Endothelial cell of umbilical vein (primary cell): ENCODE results near the gene RALB.

ENCODE experiments used
- CTCF ChIP-seq, 2 donors: IDR thresholded peaks; 1 replicate in 1 of 2; 2 replicates in 1 of 2; pipeline ENCODE4 v1.5.1; 2011; ENCODE audit warnings: low read length in 2 of 2, mild to moderate bottlenecking in 2 of 2, moderate library complexity in 2 of 2, control low read depth in 1 of 2, inconsistent platforms in 1 of 2, low read depth in 1 of 2; ENCODE audit not compliant: insufficient read depth in 1 of 2; ENCODE audit errors: extremely low read depth in 1 of 2
- MAX ChIP-seq: IDR thresholded peaks from 2 replicates; pipeline ENCODE4 v1.6.1; 2011; ENCODE audit not compliant: insufficient read depth, insufficient read length
- POLR2A ChIP-seq: IDR thresholded peaks from 2 replicates; pipeline ENCODE4 v1.6.1; 2012; ENCODE audit warnings: low read depth, mild to moderate bottlenecking, control low read depth, low read length

- TF ChIP-seq POLR2A (no peak), MAX (no peak), CTCF (IDR thresholded peaks at IDR 0.05; ENCODE audit: extremely low read depth in 1 of 2, insufficient read depth in 1 of 2, low read depth in 1 of 2, low read length in 2 of 2) (no peak)
Measured at GRCh38 chr2:120319123-120319522, 66.5 kb downstream of the RALB start.
